Naive thymus-derived CD4-positive, alpha-beta T cell (primary cell): ENCODE results near the gene ATG10. TPM values are rescaled to one million over a fixed set of nuclear protein-coding genes. Genes with fewer than 3 reads are reported as not detected.

Experiments used
- ATAC-seq: fragments of 150-1000 bp; cut with Tn5 transposase; 2 replicates; pipeline ENCODE4 v1.10.0; 2021; ENCODE audit warnings: mild to moderate bottlenecking, moderate library complexity
- CTCF ChIA-PET: fragments of 350-600 bp; sonication (Branson Sonifier 250); formaldehyde crosslinking; loops from one replicate; lab custom pipeline; 2021; ENCODE audit warnings: antibody characterized with exemption; lab: Charles Lee
- POLR2A ChIA-PET: fragments of 350-600 bp; sonication (Branson Sonifier 250); formaldehyde crosslinking; loops from one replicate; lab custom pipeline; 2021; ENCODE audit warnings: antibody characterized with exemption, inconsistent platforms; lab: Charles Lee
- DNase-seq, 9 donors: peaks; one replicate each; pipeline versions ENCODE4 v3.0.0 to v3.0.0-alpha.2; 2020 to 2022; ENCODE audit warnings: mixed read lengths in 1 of 9
- H3K27ac ChIP-seq: one replicate; pipeline ENCODE4 v1.7.0; 2013; ENCODE audit warnings: mild to moderate bottlenecking, low read depth, low read length, moderate library complexity
- H3K27me3 ChIP-seq, 2 donors: one replicate each; pipeline ENCODE4 v1.7.0; 2013; ENCODE audit warnings: low read length in 2 of 2, mild to moderate bottlenecking in 2 of 2, moderate library complexity in 2 of 2; ENCODE audit not compliant: control insufficient read depth in 2 of 2, insufficient read depth in 2 of 2
- H3K36me3 ChIP-seq, 3 experiments: 1 replicate in 2 of 3; 2 replicates in 1 of 3; pipeline ENCODE4 v1.7.0; 2013; ENCODE audit warnings: low read length in 3 of 3, mild to moderate bottlenecking in 3 of 3, moderate library complexity in 1 of 3; ENCODE audit not compliant: insufficient read depth in 3 of 3, control insufficient read depth in 2 of 3
- H3K4me1 ChIP-seq, 2 donors: one replicate each; pipeline ENCODE4 v1.7.0; 2013; ENCODE audit warnings: low read length in 2 of 2, mild to moderate bottlenecking in 2 of 2, moderate library complexity in 1 of 2; ENCODE audit not compliant: control insufficient read depth in 2 of 2, insufficient read depth in 2 of 2
- H3K4me3 ChIP-seq: 2 replicates; pipeline ENCODE4 v1.7.0; 2013; ENCODE audit warnings: mild to moderate bottlenecking, low read length
- H3K9me3 ChIP-seq, 3 experiments: 1 replicate in 2 of 3; 2 replicates in 1 of 3; pipeline ENCODE4 v1.7.0; 2013; ENCODE audit warnings: low read length in 3 of 3; ENCODE audit not compliant: control insufficient read depth in 2 of 3
- H3K27ac Mint-ChIP-seq, 9 donors: one replicate each; pipeline ENCODE4 v1.8.0; 2020 to 2022; ENCODE audit warnings: mixed read lengths in 9 of 9, mild to moderate bottlenecking in 8 of 9, moderate library complexity in 5 of 9, inconsistent platforms in 2 of 9
- H3K27me3 Mint-ChIP-seq, 5 donors: one replicate each; pipeline ENCODE4 v1.8.0; 2021 to 2022; ENCODE audit warnings: mixed read lengths in 5 of 5, mild to moderate bottlenecking in 1 of 5
- H3K36me3 Mint-ChIP-seq, 5 donors: one replicate each; pipeline ENCODE4 v1.8.0; 2020 to 2022; ENCODE audit warnings: mixed read lengths in 5 of 5, mild to moderate bottlenecking in 3 of 5, inconsistent platforms in 1 of 5
- H3K4me1 Mint-ChIP-seq, 7 donors: one replicate each; pipeline ENCODE4 v1.8.0; 2020 to 2022; ENCODE audit warnings: mixed read lengths in 7 of 7, mild to moderate bottlenecking in 3 of 7, inconsistent platforms in 1 of 7
- H3K4me3 Mint-ChIP-seq, 10 donors: one replicate each; pipeline ENCODE4 v1.8.0; 2020 to 2022; ENCODE audit warnings: mild to moderate bottlenecking in 10 of 10, mixed read lengths in 10 of 10, moderate library complexity in 6 of 10, inconsistent platforms in 2 of 10
- H3K9me3 Mint-ChIP-seq, 11 donors: one replicate each; pipeline ENCODE4 v1.8.0; 2020 to 2022; ENCODE audit warnings: mixed read lengths in 11 of 11, mild to moderate bottlenecking in 4 of 11, inconsistent platforms in 1 of 11, moderate library complexity in 1 of 11
- intact Hi-C, 2 donors: fragments of 100-400 bp; cut with micrococcal nuclease; formaldehyde crosslinking; loops; one replicate each; pipeline ENCODE4 v1.15.1; 2023
- polyA plus RNA-seq, 2 donors: library from polyadenylated mRNA; unstranded; fragments of 300-500 nt; fragmentation: Illumina TruSeq; gene quantifications; one replicate each; pipeline ENCODE4 v1.2.3, GENCODE V29; 2021
- total RNA-seq, 6 experiments: library from RNA in 5 of 6; stranded (reverse) in 5 of 6; gene quantifications; 1 replicate in 5 of 6; 2 replicates in 1 of 6; pipeline ENCODE4 v1.2.3 and lab custom pipeline; 2021 to 2026

Gene ATG10
- total and polyA plus RNA-seq, 7 experiments from 2014 or later: 6.4 to 14.4 (median 9.1) TPM

DNA sequence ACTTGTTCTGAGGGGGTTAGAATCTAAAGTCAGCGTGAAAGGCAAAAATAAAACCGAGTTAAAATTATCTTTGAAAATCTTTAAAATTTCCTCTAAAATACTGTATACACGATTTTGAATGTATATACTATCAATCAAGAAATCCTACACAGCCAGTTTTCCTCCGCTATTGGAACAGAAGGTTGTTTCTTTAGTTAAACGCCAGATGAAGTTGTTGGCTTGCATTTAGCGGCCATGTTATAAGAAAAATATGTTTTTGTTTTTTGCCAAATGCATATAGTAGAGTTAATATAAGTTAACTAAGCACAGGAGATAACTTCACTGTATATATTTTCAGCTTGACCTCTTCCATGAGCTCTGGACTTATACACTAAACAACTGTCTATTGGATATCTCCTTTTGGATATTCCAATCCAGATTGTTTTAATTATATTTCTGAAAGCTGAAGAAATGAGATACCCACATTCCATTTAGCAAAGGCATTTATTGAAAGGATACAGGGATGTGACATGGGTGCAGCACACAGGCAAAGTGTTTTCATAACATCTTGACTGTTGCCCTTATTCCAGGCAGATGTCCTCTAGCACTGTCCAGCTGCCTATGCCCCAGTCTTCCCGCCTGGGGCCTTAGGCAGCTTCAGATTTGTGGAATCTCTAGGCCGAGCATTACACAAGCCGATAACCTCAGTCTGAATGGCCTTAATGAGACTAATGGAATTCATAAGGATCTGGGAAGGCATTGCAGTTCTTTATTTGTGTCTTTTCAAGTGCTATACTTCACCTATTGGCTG is 10.0 kb upstream of the ATG10 start:
- Histone ChIP-seq H3K27ac (no peak overlapping the region), H3K4me1 (no peaks in the 10 kb centered on the region), H3K9me3 (no peaks in the 10 kb centered on the region), H3K27me3 (no peaks in the 10 kb centered on the region), H3K36me3 (no peaks in the 10 kb centered on the region), H3K4me3 (no peak overlapping the region)
- peaks cover 0 to 4% (median 0%) of the 10 kb centered on the region in 5 donors for H3K36me3 Mint-ChIP-seq
- no peaks in the 10 kb centered on the region for H3K4me1 Mint-ChIP-seq
- ChIA-PET POLR2A (no interaction called here), CTCF (no interaction called here)
- no peak for DNase-seq
- ATAC-seq: no peak
- no peak overlapping the region for H3K27ac Mint-ChIP-seq
- H3K27me3 Mint-ChIP-seq: peaks cover 0 to 7% (median 0%) of the 10 kb centered on the region in 5 donors
- H3K9me3 Mint-ChIP-seq: no peaks in the 10 kb centered on the region
- no peak overlapping the region for H3K4me3 Mint-ChIP-seq
- intact Hi-C loops: no loop called here

DNA sequence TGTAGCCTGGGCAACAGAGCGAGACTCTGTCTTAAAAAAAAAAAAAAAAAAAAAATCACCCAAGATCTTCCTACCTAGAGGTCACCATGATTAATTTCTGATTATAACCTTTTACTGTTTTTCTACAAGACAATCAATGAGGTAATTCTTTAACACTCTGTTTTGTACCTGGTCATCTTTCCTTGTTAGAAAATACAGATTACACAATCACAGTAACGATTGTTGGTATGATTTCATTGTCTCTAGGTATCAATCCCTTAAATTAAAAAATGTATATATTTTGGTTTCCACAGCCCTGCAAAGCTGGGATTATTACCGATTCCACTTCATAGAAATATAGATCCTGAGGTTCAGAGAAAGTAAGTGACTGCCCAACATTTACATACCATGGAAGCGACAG is 8.3 kb upstream of the ATG10 start:
- no peak for ATAC-seq
- CTCF ChIA-PET: no interaction called here
- Mint-ChIP-seq H3K4me1 (no peaks in the 10 kb centered on the region), H3K4me3 (no peak overlapping the region), H3K27me3 (peaks cover 0 to 7% (median 0%) of the 10 kb centered on the region in 5 donors), H3K27ac (no peak overlapping the region), H3K36me3 (peaks cover 0 to 4% (median 0%) of the 10 kb centered on the region in 5 donors), H3K9me3 (no peaks in the 10 kb centered on the region)
- DNase-seq: no peak
- intact Hi-C loops: no loop called here
- H3K27ac ChIP-seq: no peak overlapping the region
- H3K27me3 ChIP-seq: no peaks in the 10 kb centered on the region
- H3K36me3 ChIP-seq: no peaks in the 10 kb centered on the region
- H3K4me1 ChIP-seq: no peaks in the 10 kb centered on the region
- POLR2A ChIA-PET: interaction anchor here (1.1 kb wide), 1 partner anchor 114 kb away, joined by 3 read pairs; no protein-coding TSS in a partner anchor
- no peak overlapping the region for H3K4me3 ChIP-seq
- no peaks in the 10 kb centered on the region for H3K9me3 ChIP-seq

DNA sequence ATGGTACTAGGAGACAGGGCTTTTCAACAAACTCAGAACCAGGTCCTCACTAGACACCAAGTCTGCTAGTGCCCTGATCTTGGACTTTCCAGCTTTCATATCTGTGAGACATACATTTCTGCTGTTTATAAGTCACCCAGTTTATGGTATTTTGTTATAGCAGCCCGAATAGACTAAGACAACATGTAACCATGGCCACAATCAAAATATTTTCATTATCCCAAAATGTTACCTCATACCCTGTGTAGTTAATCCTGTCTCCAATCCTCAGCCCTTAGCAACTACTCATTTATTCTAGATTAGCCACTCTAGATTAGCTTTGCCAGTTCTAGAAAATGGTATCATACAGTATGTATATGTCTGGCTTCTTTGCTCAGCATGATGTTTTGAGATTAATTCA is 6.3 kb upstream of the ATG10 start:
- peaks cover 0 to 5% (median 4%) of the 10 kb centered on the region in 7 donors for H3K4me1 Mint-ChIP-seq
- ATAC-seq (no peak), DNase-seq (no peak)
- POLR2A ChIA-PET: interaction anchor here (0.7 kb wide), 1 partner anchor 114 kb away, joined by 3 read pairs; no protein-coding TSS in a partner anchor
- Histone ChIP-seq H3K9me3 (no peaks in the 10 kb centered on the region), H3K27ac (no peak overlapping the region), H3K4me3 (no peak overlapping the region), H3K27me3 (no peaks in the 10 kb centered on the region), H3K4me1 (peaks cover 0 to under 1% of the 10 kb centered on the region in 2 donors), H3K36me3 (no peaks in the 10 kb centered on the region)
- H3K4me3 Mint-ChIP-seq: no peak overlapping the region
- H3K27ac Mint-ChIP-seq: no peak overlapping the region
- H3K27me3 Mint-ChIP-seq: peaks cover 0 to 7% (median 0%) of the 10 kb centered on the region in 5 donors
- H3K9me3 Mint-ChIP-seq: no peaks in the 10 kb centered on the region
- CTCF ChIA-PET: no interaction called here
- peaks cover 0 to 2% (median 0%) of the 10 kb centered on the region in 5 donors for H3K36me3 Mint-ChIP-seq
- intact Hi-C loops: no loop called here

DNA sequence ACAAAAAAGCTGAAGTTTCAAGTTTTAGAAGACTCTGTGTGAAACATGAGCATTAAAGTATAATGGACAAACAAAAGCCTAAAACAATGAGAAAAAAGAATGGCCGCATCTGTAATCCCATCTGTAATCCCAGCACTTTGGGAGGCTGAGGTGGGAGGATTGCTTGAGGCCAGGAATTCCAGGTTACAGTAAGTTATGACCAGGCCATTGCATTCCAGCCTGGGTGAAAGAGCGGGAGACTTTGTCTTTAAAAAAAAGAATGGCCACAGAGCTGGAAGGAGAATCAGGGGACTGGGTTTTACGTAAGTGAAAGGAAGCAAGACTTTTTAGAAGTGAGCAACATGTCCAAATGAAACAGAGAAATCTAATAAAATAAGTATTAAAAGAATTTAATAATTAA is 2.6 kb upstream of the ATG10 start:
- Histone ChIP-seq H3K36me3 (no peaks in the 10 kb centered on the region), H3K9me3 (no peaks in the 10 kb centered on the region), H3K27me3 (no peaks in the 10 kb centered on the region), H3K27ac (no peak overlapping the region), H3K4me1 (peaks cover 5 to 6% of the 10 kb centered on the region in 2 donors), H3K4me3 (no peak overlapping the region)
- Mint-ChIP-seq H3K36me3 (peaks cover 0 to 4% (median 0%) of the 10 kb centered on the region in 5 donors), H3K4me1 (peaks cover 5 to 31% (median 28%) of the 10 kb centered on the region in 7 donors), H3K9me3 (no peaks in the 10 kb centered on the region), H3K4me3 (no peak overlapping the region), H3K27ac (peak overlapping the region in 1 of 9 donors; percentile 45), H3K27me3 (peaks cover 0 to 6% (median 0%) of the 10 kb centered on the region in 5 donors)
- ATAC-seq (no peak), DNase-seq (no peak)
- intact Hi-C loops: no loop called here
- CTCF ChIA-PET: interaction anchor here (0.7 kb wide), 1 partner anchor 338 kb away, joined by 3 read pairs; no protein-coding TSS in a partner anchor
- POLR2A ChIA-PET: interaction anchor here (1.1 to 1.2 kb wide), 2 partner anchors 112 to 118 kb away, joined by 3 read pairs; no protein-coding TSS in a partner anchor

DNA sequence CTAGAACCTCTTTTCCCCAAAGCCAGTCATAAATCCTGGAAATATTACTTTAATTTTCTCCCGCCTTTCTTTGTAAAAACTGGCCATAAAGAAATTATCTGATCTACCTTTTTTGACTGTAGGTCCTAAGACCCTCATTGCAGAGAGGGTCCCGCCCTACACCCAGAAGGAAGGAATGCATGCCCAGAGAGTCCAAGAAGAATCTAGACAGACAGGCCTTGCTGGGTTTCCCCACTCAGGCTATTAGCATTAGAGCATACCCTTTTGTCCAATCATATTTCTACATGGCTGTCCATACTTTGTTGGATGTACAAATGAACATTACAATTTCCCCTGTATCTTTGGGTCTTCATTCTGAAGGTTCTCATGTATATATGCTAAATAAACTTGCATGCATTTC is 1.9 kb upstream of the ATG10 start:
- ATAC-seq: no peak
- POLR2A ChIA-PET: interaction anchor here (0.6 to 1.4 kb wide), 3 partner anchors 118 to 254 kb away, joined by 4 to 7 read pairs (median 5); partner anchors contain the start of gene SSBP2
- Histone ChIP-seq H3K9me3 (no peaks in the 10 kb centered on the region), H3K27ac (no peak overlapping the region), H3K4me1 (peaks cover 5 to 10% of the 10 kb centered on the region in 2 donors), H3K36me3 (no peaks in the 10 kb centered on the region), H3K4me3 (no peak overlapping the region), H3K27me3 (no peaks in the 10 kb centered on the region)
- Mint-ChIP-seq H3K4me1 (peaks cover 9 to 36% (median 33%) of the 10 kb centered on the region in 7 donors), H3K27ac (peak overlapping the region in 8 of 9 donors; percentile 18 to 78 (median 64)), H3K4me3 (peak overlapping the region in 4 of 10 donors; percentile 11 to 56 (median 42)), H3K9me3 (no peaks in the 10 kb centered on the region), H3K27me3 (no peaks in the 10 kb centered on the region), H3K36me3 (peaks cover 0 to 4% (median 0%) of the 10 kb centered on the region in 5 donors)
- DNase-seq: no peak
- CTCF ChIA-PET: no interaction called here
- intact Hi-C loops: loop anchor here (2.0 to 10.0 kb wide), 12 partner anchors 97 to 1979 kb away; partner anchors contain the start of genes MTX3 (in 2 of the 2), TMEM167A (in 2 of the 2), XRCC4 (in 2 of the 2) and ZFYVE16 (in 1 of the 2)

DNA sequence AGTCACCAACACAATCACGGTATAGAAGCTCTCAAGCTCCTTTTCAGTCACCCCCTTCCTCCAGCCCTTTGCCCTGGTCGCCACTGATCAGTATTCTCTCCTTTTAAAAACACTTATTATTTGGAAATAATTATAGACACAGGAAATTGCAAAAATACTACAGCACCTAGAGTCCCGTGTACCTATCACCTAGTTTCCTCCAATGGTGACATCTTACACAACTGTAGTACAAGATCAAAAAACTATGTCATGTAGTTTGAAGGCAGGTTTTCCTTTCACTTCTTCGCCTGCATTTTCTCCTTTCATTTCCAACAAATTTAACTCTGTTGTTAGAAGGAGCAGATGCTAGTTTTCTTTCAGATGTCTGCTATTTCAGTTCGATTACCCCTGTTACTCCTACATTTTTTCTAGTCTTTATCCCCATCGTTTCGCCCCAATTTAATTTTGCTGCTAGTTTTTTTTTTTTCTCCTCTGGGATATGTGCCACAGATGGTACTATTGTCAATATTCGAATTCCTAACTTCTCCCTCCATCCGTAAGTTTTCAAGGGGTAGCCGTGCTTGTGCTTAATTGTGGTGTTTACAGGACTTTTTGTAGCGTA is 612 bp upstream of the ATG10 start:
- Mint-ChIP-seq H3K27me3 (no peaks in the 10 kb centered on the region), H3K9me3 (no peaks in the 10 kb centered on the region), H3K4me1 (peaks cover 9 to 36% (median 33%) of the 10 kb centered on the region in 7 donors), H3K4me3 (peak overlapping the region; percentile 91 to 100 (median 97)), H3K27ac (peak overlapping the region; percentile 95 to 99 (median 99)), H3K36me3 (peaks cover 0 to 4% (median 0%) of the 10 kb centered on the region in 5 donors)
- peak in 7 of 9 donors; percentile 46 to 73 (median 67) for DNase-seq
- intact Hi-C loops: loop anchor here (1.0 to 10.0 kb wide), 18 partner anchors 96 to 1980 kb away; partner anchors contain the start of genes MTX3 (in 2 of the 2), RPS23 (in 2 of the 2), TMEM167A (in 2 of the 2) and XRCC4 (in 2 of the 2)
- POLR2A ChIA-PET: interaction anchor here (0.6 to 1.4 kb wide), 6 partner anchors 8 to 308 kb away, joined by 3 to 7 read pairs (median 4); partner anchors contain the start of gene SSBP2
- H3K9me3 ChIP-seq: no peaks in the 10 kb centered on the region
- H3K4me1 ChIP-seq: peaks cover 5 to 10% of the 10 kb centered on the region in 2 donors
- peak overlapping the region; percentile 97 for H3K27ac ChIP-seq
- CTCF ChIA-PET: no interaction called here
- no peaks in the 10 kb centered on the region for H3K36me3 ChIP-seq
- peak overlapping the region; percentile 67 for H3K4me3 ChIP-seq
- ATAC-seq: peak; percentile 52
- H3K27me3 ChIP-seq: no peaks in the 10 kb centered on the region
